GM12878 (cell line): ENCODE results near the gene GABRG1. TPM values are rescaled to one million over a fixed set of nuclear protein-coding genes. Genes with fewer than 3 reads are reported as not detected.

Source experiments
- ATAC-seq: fragments of 200-7000 bp; cut with Tn5 transposase; 3 replicates; pipeline ENCODE4 v1.9.1; 2020; ENCODE audit warnings: mild to moderate bottlenecking, moderate library complexity
- BruUV-seq: library from RNA; stranded (reverse); fragments of 400-500 nt; replicated peaks from 2 replicates; lab custom pipeline; 2021; lab: Mats Ljungman, UMichigan
- CTCF ChIA-PET: fragments of 300-600 bp; sonication (Branson Sonifier 250); formaldehyde crosslinking; extraction: SDS; loops from one replicate; lab custom pipeline; 2021; ENCODE audit warnings: inconsistent platforms; lab: Yijun Ruan, JAX
- POLR2A ChIA-PET: fragments of 350-600 bp; formaldehyde crosslinking; extraction: SDS; loops from one replicate; lab custom pipeline; 2021; ENCODE audit warnings: inconsistent platforms; lab: Charles Lee
- RAD21 ChIA-PET: fragments of 300-600 bp; sonication (Branson Sonifier 250); formaldehyde crosslinking; loops from one replicate; lab custom pipeline; 2023; ENCODE audit warnings: antibody characterized with exemption; ENCODE audit not compliant: unreplicated experiment; lab: Charles Lee
- SMC1A ChIA-PET: fragments of 300-600 bp; sonication (Branson Sonifier 250); formaldehyde crosslinking; loops from one replicate; lab custom pipeline; 2023; ENCODE audit not compliant: unreplicated experiment, uncharacterized antibody; lab: Charles Lee
- DNase-seq: peaks from one replicate; pipeline ENCODE4 v3.0.0-alpha.2; 2011; ENCODE audit warnings: low read depth, low spot score
- FAIRE-seq: peaks from 3 replicates; lab custom pipeline; 2011; peaks lifted over from hg19 to GRCh38; lab: Jason Lieb, UNC
- H2AFZ ChIP-seq: 2 replicates; pipeline ENCODE4 v1.6.0; 2011; ENCODE audit warnings: low read depth, low read length, control low read depth; ENCODE audit not compliant: control insufficient read depth
- H3K27ac ChIP-seq: 2 replicates; pipeline ENCODE4 v1.5.1; 2011; ENCODE audit warnings: control low read depth; ENCODE audit not compliant: control insufficient read depth, insufficient read depth
- H3K27me3 ChIP-seq, 2 experiments: replicated peaks in 1 of 2; 2 replicates each; pipeline versions ENCODE4 v1.6.0 to v1.6.1; 2011; ENCODE audit warnings: low read length in 1 of 2; ENCODE audit not compliant: control insufficient read depth in 2 of 2, insufficient read depth in 2 of 2
- H3K36me3 ChIP-seq, 2 experiments: 2 replicates each; pipeline ENCODE4 v1.5.1; 2011; ENCODE audit warnings: low read length in 1 of 2; ENCODE audit not compliant: control insufficient read depth in 2 of 2, insufficient read depth in 2 of 2
- H3K4me1 ChIP-seq: 2 replicates; pipeline ENCODE4 v1.6.1; 2011; ENCODE audit warnings: mild to moderate bottlenecking, low read length, moderate library complexity, mixed read lengths; ENCODE audit not compliant: control insufficient read depth, insufficient read depth
- H3K4me2 ChIP-seq: 2 replicates; pipeline ENCODE4 v1.6.0; 2011; ENCODE audit warnings: control low read depth; ENCODE audit not compliant: control insufficient read depth, insufficient read depth
- H3K4me3 ChIP-seq: fragments of 200-600 bp; sonication (generic); 2 replicates; pipeline ENCODE4 v1.5.1; 2016
- H3K79me2 ChIP-seq: 2 replicates; pipeline ENCODE4 v1.6.0; 2011; ENCODE audit warnings: low read length; ENCODE audit not compliant: control insufficient read depth, insufficient read depth
- H3K9ac ChIP-seq: 2 replicates; pipeline ENCODE4 v1.8.0; 2011; ENCODE audit warnings: low read length, control low read depth, mixed read lengths; ENCODE audit not compliant: control insufficient read depth, insufficient read depth
- H3K9me3 ChIP-seq: replicated peaks from 3 replicates; pipeline ENCODE4 v1.5.1; 2011; ENCODE audit warnings: mild to moderate bottlenecking, low read length; ENCODE audit not compliant: control insufficient read depth, insufficient read depth
- H4K20me1 ChIP-seq: 2 replicates; pipeline ENCODE4 v1.6.0; 2011; ENCODE audit not compliant: control insufficient read depth, insufficient read depth
- CHD1 ChIP-seq: IDR thresholded peaks from 2 replicates; pipeline ENCODE4 v1.6.1; 2012; ENCODE audit warnings: low read depth, low read length, improper control_type of control experiment
- HDAC6 ChIP-seq: fragments of 200-600 bp; sonication (generic); IDR thresholded peaks from one replicate; pipeline ENCODE4 v1.8.0; 2017; ENCODE audit warnings: antibody characterized with exemption; ENCODE audit not compliant: unreplicated experiment
- IKZF1 ChIP-seq: fragments of 450-650 bp; conservative IDR thresholded peaks from 2 replicates; pipeline ENCODE4 v1.6.1; 2017; ENCODE audit warnings: antibody characterized with exemption, mild to moderate bottlenecking
- MYB ChIP-seq: fragments of 150-350 bp; IDR thresholded peaks from 2 replicates; pipeline ENCODE4 v1.6.1; 2014; ENCODE audit warnings: mild to moderate bottlenecking, low read depth, low read length, borderline replicate concordance
- RAD51 ChIP-seq: fragments of 450-650 bp; IDR thresholded peaks from 2 replicates; pipeline ENCODE4 v1.6.1; 2016; ENCODE audit warnings: moderate library complexity, mild to moderate bottlenecking, inconsistent platforms
- SPI1 ChIP-seq: IDR thresholded peaks from 2 replicates; pipeline ENCODE4 v1.6.1; 2011; ENCODE audit warnings: low read depth, mild to moderate bottlenecking, low read length, moderate library complexity, borderline replicate concordance; ENCODE audit not compliant: insufficient read depth
- SRF ChIP-seq, 2 experiments: IDR thresholded peaks; 2 replicates each; pipeline ENCODE4 v1.6.1; 2011; ENCODE audit warnings: low read depth in 2 of 2, low read length in 2 of 2, mild to moderate bottlenecking in 1 of 2, moderate library complexity in 1 of 2
- TARDBP ChIP-seq: IDR thresholded peaks from 2 replicates; pipeline ENCODE4 v1.6.1; 2016; ENCODE audit warnings: borderline replicate concordance
- TBL1XR1 ChIP-seq: IDR thresholded peaks from 2 replicates; pipeline ENCODE4 v1.6.1; 2012; ENCODE audit warnings: low read depth, low read length, improper control_type of control experiment
- TCF3 ChIP-seq: IDR thresholded peaks from 2 replicates; pipeline ENCODE4 v1.6.1; 2012; ENCODE audit warnings: low read depth, mild to moderate bottlenecking, low read length, borderline replicate concordance; ENCODE audit not compliant: insufficient read depth
- ZNF274 ChIP-seq: IDR thresholded peaks from one replicate; pipeline ENCODE4 v1.8.0; 2011; ENCODE audit not compliant: insufficient read length, insufficient read depth
- WGBS: methylation state at CpG from one replicate; pipeline ENCODE4 v1.1.6; 2016; ENCODE audit warnings: low lambda C conversion rate; ENCODE audit not compliant: insufficient replicate concordance, insufficient coverage; ENCODE audit errors: missing lambda C conversion rate; 5-methylcytosine and 5-hydroxymethylcytosine counted together
- in situ Hi-C: fragments of 300-500 bp; cut with MboI; formaldehyde crosslinking; loops from 9 replicates; pipeline ENCODE4 v1.14.3; 2018; ENCODE audit warnings: mixed read lengths
- intact Hi-C: fragments of 100-400 bp; cut with micrococcal nuclease; formaldehyde crosslinking; loops from one replicate; pipeline ENCODE4 v1.14.2; 2022; ENCODE audit not compliant: unreplicated experiment
- polyA plus RNA-seq, 11 experiments: library from polyadenylated mRNA; depleted of rRNA in 4 of 11; unstranded in 6 of 11; stranded (reverse) in 5 of 11; fragments of >200 nt; fragmentation: Nextera tagmentation in 4 of 11; fragmentation: Illumina TruSeq in 1 of 11; extraction: Ambion mirVana in 4 of 11; extraction: Trizol in 1 of 11; gene quantifications; 1 replicate in 1 of 11; 2 replicates in 10 of 11; pipeline versions ENCODE4 v1.2.1 to v1.2.3, GENCODE V29; 2011 to 2016; ENCODE audit warnings: inconsistent platforms in 2 of 11, missing spikeins in 2 of 11, low read depth in 1 of 11
- total RNA-seq, 4 experiments: library from RNA; depleted of rRNA in 3 of 4; stranded (reverse); fragments of >200 nt in 3 of 4; fragmentation: Illumina TruSeq in 1 of 4; extraction: Trizol in 1 of 4; gene quantifications; 2 replicates each; pipeline versions ENCODE4 v1.2.1 to v1.2.3, GENCODE V29; 2013 to 2021
- TF ChIP-seq, protein P1 (sequence below): fragments of 450-650 bp; IDR thresholded peaks from 2 replicates; pipeline ENCODE4 v1.6.1; 2017; ENCODE audit warnings: low read depth, mild to moderate bottlenecking, moderate library complexity
- TF ChIP-seq, protein P2 (sequence below): fragments of 450-650 bp; IDR thresholded peaks from 2 replicates; pipeline ENCODE4 v1.6.1; 2018; ENCODE audit warnings: borderline replicate concordance, mild to moderate bottlenecking; ENCODE audit not compliant: partially characterized antibody
- TF ChIP-seq, protein P3 (sequence below): IDR thresholded peaks from 2 replicates; pipeline ENCODE4 v1.6.1; 2011; ENCODE audit warnings: mild to moderate bottlenecking, low read depth, low read length, moderate library complexity; ENCODE audit not compliant: insufficient replicate concordance
- TF ChIP-seq, protein P4 (sequence below): IDR thresholded peaks from 2 replicates; pipeline ENCODE4 v1.6.1; 2011; ENCODE audit warnings: low read depth, mild to moderate bottlenecking, low read length, moderate library complexity, borderline replicate concordance; ENCODE audit errors: extremely low read depth

The GABRG1 gene
- total and polyA plus RNA-seq, 10 of the 15 experiments (the other 5 are each of a cell fraction or from before 2014, with no cell fraction given), result 0.01 to 0.06 TPM; not detected in 8

DNA sequence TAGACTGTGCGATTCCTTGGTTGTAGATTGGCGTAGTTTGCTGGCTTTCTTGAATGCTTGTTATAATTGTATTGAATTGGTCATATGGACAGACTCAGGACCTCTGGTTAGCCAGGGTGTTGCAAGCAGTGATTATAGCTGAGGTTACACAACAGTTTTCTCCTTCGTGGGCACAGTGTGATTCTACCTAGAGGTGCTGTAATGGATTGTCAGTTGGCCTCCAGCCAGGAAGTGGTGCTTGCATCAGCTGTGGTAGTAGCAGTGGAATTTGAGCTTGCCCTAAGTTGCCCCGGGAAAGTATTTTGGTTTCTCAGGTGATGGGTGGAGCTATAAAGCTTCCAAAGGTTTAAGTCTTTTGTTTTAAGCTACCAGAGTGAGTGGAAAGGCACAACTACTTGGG lies 23.1 kb upstream of the GABRG1 start:
- FAIRE-seq (no peak), DNase-seq (no peak), ATAC-seq (no peak)
- ChIA-PET SMC1A (interaction anchor here (0.9 to 1.4 kb wide), 2 partner anchors 10 to 98 kb away, joined by 3 read pairs; no protein-coding TSS in a partner anchor), RAD21 (no interaction called here), CTCF (no interaction called here), POLR2A (no interaction called here)
- no TSS peak for BruUV-seq
- no peaks in the 10 kb centered on the region for H4K20me1 ChIP-seq
- no peaks in the 10 kb centered on the region for H3K36me3 ChIP-seq
- WGBS, result 39% methylated on average over 4 of the region's 4 CpGs
- no peaks in the 10 kb centered on the region for H3K4me1 ChIP-seq
- H3K27ac ChIP-seq, result no peak overlapping the region
- no peak overlapping the region for H2AFZ ChIP-seq
- H3K9me3 ChIP-seq, result no peaks in the 10 kb centered on the region
- no peak overlapping the region for H3K4me2 ChIP-seq
- no peaks in the 10 kb centered on the region for H3K79me2 ChIP-seq
- in situ Hi-C loops (no loop called here), intact Hi-C loops (no loop called here)
- no peaks in the 10 kb centered on the region for H3K27me3 ChIP-seq
- H3K4me3 ChIP-seq, result no peak overlapping the region
- no peak overlapping the region for H3K9ac ChIP-seq
- TF ChIP-seq, protein P1, sequence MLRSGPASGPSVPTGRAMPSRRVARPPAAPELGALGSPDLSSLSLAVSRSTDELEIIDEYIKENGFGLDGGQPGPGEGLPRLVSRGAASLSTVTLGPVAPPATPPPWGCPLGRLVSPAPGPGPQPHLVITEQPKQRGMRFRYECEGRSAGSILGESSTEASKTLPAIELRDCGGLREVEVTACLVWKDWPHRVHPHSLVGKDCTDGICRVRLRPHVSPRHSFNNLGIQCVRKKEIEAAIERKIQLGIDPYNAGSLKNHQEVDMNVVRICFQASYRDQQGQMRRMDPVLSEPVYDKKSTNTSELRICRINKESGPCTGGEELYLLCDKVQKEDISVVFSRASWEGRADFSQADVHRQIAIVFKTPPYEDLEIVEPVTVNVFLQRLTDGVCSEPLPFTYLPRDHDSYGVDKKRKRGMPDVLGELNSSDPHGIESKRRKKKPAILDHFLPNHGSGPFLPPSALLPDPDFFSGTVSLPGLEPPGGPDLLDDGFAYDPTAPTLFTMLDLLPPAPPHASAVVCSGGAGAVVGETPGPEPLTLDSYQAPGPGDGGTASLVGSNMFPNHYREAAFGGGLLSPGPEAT, result no peak
- no peak for TF ChIP-seq ZNF274
- TF ChIP-seq SPI1, result no peak
- TF ChIP-seq, protein P2, sequence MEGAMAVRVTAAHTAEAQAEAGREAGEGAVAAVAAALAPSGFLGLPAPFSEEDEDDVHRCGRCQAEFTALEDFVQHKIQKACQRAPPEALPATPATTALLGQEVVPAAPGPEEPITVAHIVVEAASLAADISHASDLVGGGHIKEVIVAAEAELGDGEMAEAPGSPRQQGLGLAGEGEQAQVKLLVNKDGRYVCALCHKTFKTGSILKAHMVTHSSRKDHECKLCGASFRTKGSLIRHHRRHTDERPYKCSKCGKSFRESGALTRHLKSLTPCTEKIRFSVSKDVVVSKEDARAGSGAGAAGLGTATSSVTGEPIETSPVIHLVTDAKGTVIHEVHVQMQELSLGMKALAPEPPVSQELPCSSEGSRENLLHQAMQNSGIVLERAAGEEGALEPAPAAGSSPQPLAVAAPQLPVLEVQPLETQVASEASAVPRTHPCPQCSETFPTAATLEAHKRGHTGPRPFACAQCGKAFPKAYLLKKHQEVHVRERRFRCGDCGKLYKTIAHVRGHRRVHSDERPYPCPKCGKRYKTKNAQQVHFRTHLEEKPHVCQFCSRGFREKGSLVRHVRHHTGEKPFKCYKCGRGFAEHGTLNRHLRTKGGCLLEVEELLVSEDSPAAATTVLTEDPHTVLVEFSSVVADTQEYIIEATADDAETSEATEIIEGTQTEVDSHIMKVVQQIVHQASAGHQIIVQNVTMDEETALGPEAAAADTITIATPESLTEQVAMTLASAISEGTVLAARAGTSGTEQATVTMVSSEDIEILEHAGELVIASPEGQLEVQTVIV, result no peak
- no peak for TF ChIP-seq HDAC6
- TF ChIP-seq IKZF1, result no peak
- no peak for TF ChIP-seq CHD1
- TF ChIP-seq TCF3, result no peak
- TF ChIP-seq, protein P3, sequence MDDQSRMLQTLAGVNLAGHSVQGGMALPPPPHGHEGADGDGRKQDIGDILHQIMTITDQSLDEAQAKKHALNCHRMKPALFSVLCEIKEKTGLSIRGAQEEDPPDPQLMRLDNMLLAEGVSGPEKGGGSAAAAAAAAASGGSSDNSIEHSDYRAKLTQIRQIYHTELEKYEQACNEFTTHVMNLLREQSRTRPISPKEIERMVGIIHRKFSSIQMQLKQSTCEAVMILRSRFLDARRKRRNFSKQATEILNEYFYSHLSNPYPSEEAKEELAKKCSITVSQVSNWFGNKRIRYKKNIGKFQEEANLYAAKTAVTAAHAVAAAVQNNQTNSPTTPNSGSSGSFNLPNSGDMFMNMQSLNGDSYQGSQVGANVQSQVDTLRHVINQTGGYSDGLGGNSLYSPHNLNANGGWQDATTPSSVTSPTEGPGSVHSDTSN, result no peak
- no peak for TF ChIP-seq TARDBP
- no peak for TF ChIP-seq SRF (IDR thresholded peaks at IDR 0.05; ENCODE audit: low read depth in 2 of 2, low read length in 2 of 2)
- TF ChIP-seq, protein P4, sequence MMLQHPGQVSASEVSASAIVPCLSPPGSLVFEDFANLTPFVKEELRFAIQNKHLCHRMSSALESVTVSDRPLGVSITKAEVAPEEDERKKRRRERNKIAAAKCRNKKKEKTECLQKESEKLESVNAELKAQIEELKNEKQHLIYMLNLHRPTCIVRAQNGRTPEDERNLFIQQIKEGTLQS, result no peak
- TF ChIP-seq RAD51, result no peak
- TF ChIP-seq TBL1XR1, result no peak
- TF ChIP-seq MYB, result no peak
